Measurements from ENCODE around the gene TMC5. TPM values are rescaled to one million over a fixed set of nuclear protein-coding genes. Genes with fewer than 3 reads are reported as not detected.
A peak's percentile ranks its signal among the peaks of the same experiment; 100 is the strongest.

TMC5 gene
- total and polyA plus RNA-seq, 2 of the 13 experiments (the other 11 are each of a cell fraction or from before 2014, with no cell fraction given): 0.09 to 0.41 TPM

DNA sequence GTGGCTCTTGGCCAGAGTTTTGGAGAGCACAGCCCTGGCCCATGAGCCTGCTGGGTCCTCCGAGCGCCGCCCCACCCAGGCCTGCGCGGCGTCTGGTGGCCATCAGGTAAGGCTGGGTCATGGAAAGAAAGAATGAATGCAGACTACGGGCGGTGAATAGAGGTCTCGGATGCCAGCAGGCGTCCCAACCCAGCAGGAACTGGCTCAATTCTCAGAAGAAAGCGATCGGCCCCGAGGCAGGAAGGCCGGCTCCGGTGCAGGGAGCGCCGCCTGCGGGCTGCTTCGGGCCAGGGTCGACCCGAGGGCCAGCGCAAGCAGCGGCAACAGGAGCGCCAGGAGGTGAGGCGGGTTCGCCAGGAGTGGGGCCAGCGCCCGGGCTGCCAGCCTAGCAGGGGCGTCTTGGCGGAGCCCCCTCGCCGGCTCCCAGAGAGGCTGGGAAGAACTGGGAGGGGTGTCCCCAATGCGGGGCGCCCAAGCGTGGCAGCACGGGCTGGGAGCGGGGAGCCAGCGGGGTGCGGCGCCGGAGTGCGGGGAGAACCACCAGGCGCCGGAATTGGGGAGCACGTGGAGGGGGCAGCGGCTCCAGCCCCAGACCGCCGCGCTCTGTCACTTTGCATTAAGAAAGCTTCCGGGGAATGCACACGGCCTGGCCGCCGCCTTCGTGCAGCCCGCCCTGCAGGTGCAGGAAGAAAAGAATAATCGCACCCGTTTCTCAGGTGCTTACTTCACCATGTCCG lies 7.1 kb upstream of the TMC5 start:
- WGBS (ENCODE audit: low lambda C conversion rate): 33% methylated on average over 49 of the region's 58 CpGs
- DNase-seq (ENCODE audit: low spot score) (no peak), ATAC-seq (peak; percentile 83), FAIRE-seq (no peak)
- H3K9me3 ChIP-seq (ENCODE audit: low read length): no peaks in the 10 kb centered on the region
- CTCF ChIA-PET (ENCODE audit: low intra/inter-chr PET ratio, low total read pairs): no interaction called here
- no peaks in the 10 kb centered on the region for H3K79me2 ChIP-seq (ENCODE audit: insufficient read depth, low read length)
- H4K20me1 ChIP-seq (ENCODE audit: insufficient read depth, low read length): no peaks in the 10 kb centered on the region
- peak overlapping the region; percentile 51 for H3K4me2 ChIP-seq (ENCODE audit: low read depth, low read length)
- H3K27me3 ChIP-seq (ENCODE audit: control insufficient read depth in 1 of 2, insufficient read depth in 2 of 2, low read length in 2 of 2): peaks cover 5 to 29% of the 10 kb centered on the region in 2 experiments; a peak in 4 of 5 replicates
- H3K4me1 ChIP-seq (ENCODE audit: insufficient read depth, low read length): no peaks in the 10 kb centered on the region
- H3K9ac ChIP-seq (ENCODE audit: insufficient read depth, low read depth, low read length): no peak overlapping the region
- no peak overlapping the region for H2AFZ ChIP-seq (ENCODE audit: low read length)
- H3K27ac ChIP-seq (ENCODE audit: extremely low read length, insufficient read depth, low read length): no peak overlapping the region
- no TSS peak for BruUV-seq (replicated peaks)
- no peaks in the 10 kb centered on the region for H3K36me3 ChIP-seq (replicated peaks in 1 of 2; ENCODE audit: control insufficient read depth in 1 of 2, insufficient read depth in 2 of 2, low read length in 2 of 2)
- in situ Hi-C loops (cut with HindIII; ENCODE audit: extremely low pct_ligation_motif_present, low pct_unique_long_range_greater_than_20kb) (no loop called here), intact Hi-C loops (cut with micrococcal nuclease; ENCODE audit: unreplicated experiment) (no loop called here)
- POLR2A ChIA-PET: no interaction called here
- H3K4me3 ChIP-seq (replicated peaks in 1 of 3; ENCODE audit: insufficient read depth in 1 of 3, low read depth in 2 of 3, low read length in 3 of 3): peak overlapping the region in 1 of 3 experiments; percentile 53; a peak in 1 of 6 replicates
- no peak for TF ChIP-seq NR2C2 (CRISPR knock-in tag; IDR thresholded peaks at IDR 0.05; ENCODE audit: borderline replicate concordance)
- TF ChIP-seq ZBTB3 (CRISPR knock-in tag; IDR thresholded peaks at IDR 0.05; ENCODE audit: borderline replicate concordance, low read depth): no peak
- no peak for TF ChIP-seq ZNF256 (CRISPR knock-in tag; conservative IDR thresholded peaks at IDR 0.05)
- TF ChIP-seq ADNP (CRISPR knock-in tag; IDR thresholded peaks at IDR 0.05): no peak
- no peak for TF ChIP-seq HOXA3 (CRISPR knock-in tag; IDR thresholded peaks at IDR 0.05)
- no peak for TF ChIP-seq ZNF468 (CRISPR knock-in tag; IDR thresholded peaks at IDR 0.05)
- peak; percentile 28; the same call in 1 of the 2 replicates for TF ChIP-seq ZNF263 (CRISPR knock-in tag; IDR thresholded peaks at IDR 0.05)
- TF ChIP-seq ZNF703 (CRISPR knock-in tag; IDR thresholded peaks at IDR 0.05; ENCODE audit: borderline replicate concordance): 0 out of 2 replicates have a peak, but pooled peaks have one; percentile 13
- 0 out of 2 replicates have a peak, but pooled peaks have one; percentile 39 for TF ChIP-seq FOXC1 (CRISPR knock-in tag; IDR thresholded peaks at IDR 0.05; ENCODE audit: borderline replicate concordance)
- no peak for TF ChIP-seq NFE2L2 (IDR thresholded peaks at IDR 0.05; ENCODE audit: low read length)
- TF ChIP-seq GABPB1 (CRISPR knock-in tag; IDR thresholded peaks at IDR 0.05): peak; percentile 27; the same call in 1 of the 2 replicates
- peak; percentile 78 for TF ChIP-seq MTF2 (CRISPR knock-in tag; IDR thresholded peaks at IDR 0.05; ENCODE audit: borderline replicate concordance)
- TF ChIP-seq, protein P1, sequence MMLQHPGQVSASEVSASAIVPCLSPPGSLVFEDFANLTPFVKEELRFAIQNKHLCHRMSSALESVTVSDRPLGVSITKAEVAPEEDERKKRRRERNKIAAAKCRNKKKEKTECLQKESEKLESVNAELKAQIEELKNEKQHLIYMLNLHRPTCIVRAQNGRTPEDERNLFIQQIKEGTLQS (CRISPR knock-in tag; IDR thresholded peaks at IDR 0.05): no peak
- TF ChIP-seq HNRNPK (IDR thresholded peaks at IDR 0.05; ENCODE audit: low read depth, low read length, poor library complexity, severe bottlenecking): no peak
- no peak for TF ChIP-seq MNT (IDR thresholded peaks at IDR 0.05)
- TF ChIP-seq ZNF768 (CRISPR knock-in tag; IDR thresholded peaks at IDR 0.05): peak; percentile 26; the same call in 1 of the 2 replicates
- peak; percentile 26 for TF ChIP-seq XRCC5 (optimal IDR thresholded peaks at IDR 0.05; ENCODE audit: low read length)
- TF ChIP-seq, protein P2, sequence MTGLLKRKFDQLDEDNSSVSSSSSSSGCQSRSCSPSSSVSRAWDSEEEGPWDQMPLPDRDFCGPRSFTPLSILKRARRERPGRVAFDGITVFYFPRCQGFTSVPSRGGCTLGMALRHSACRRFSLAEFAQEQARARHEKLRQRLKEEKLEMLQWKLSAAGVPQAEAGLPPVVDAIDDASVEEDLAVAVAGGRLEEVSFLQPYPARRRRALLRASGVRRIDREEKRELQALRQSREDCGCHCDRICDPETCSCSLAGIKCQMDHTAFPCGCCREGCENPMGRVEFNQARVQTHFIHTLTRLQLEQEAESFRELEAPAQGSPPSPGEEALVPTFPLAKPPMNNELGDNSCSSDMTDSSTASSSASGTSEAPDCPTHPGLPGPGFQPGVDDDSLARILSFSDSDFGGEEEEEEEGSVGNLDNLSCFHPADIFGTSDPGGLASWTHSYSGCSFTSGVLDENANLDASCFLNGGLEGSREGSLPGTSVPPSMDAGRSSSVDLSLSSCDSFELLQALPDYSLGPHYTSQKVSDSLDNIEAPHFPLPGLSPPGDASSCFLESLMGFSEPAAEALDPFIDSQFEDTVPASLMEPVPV (CRISPR knock-in tag; IDR thresholded peaks at IDR 0.05): peak; percentile 21; the same call in 1 of the 2 replicates
- TF ChIP-seq KLF9 (CRISPR knock-in tag; IDR thresholded peaks at IDR 0.05; ENCODE audit: low read depth): no peak
